RPMI7951 (cell line): ENCODE measurements around the gene CDH13. TPM values are rescaled to one million over a fixed set of nuclear protein-coding genes. Genes with fewer than 3 reads are reported as not detected.

Experiments
- DNase-seq: peaks from one replicate; pipeline ENCODE4 v3.0.0-alpha.2; 2012; ENCODE audit warnings: low read depth
- total RNA-seq: library from RNA; depleted of rRNA; stranded (reverse); fragments of >200 nt; shearing (Covaris generic); gene quantifications from 2 replicates; pipeline ENCODE4 v1.2.3, GENCODE V29; 2014

Gene CDH13
- total RNA-seq, 1 experiment from 2014 or later = 65.6 TPM

- DNase-seq = no peak
Observed at GRCh38 chr16:82841108-82841507, 214.3 kb downstream of the CDH13 start.

GRCh38 chr16:82843606-82844271 lies 217.0 kb downstream of the CDH13 start:
- DNase-seq = no peak

GRCh38 chr16:82845116-82845515 lies 218.3 kb downstream of the CDH13 start:
- DNase-seq = no peak

- peak; percentile 39 for DNase-seq
Observed at GRCh38 chr16:82846806-82847205, 220.0 kb downstream of the CDH13 start.

GRCh38 chr16:82848013-82848412 lies 221.2 kb downstream of the CDH13 start:
- DNase-seq = no peak

GRCh38 chr16:82852388-82853008 lies 225.7 kb downstream of the CDH13 start:
- DNase-seq = peak; percentile 53

GRCh38 chr16:82855471-82855870 lies 228.7 kb downstream of the CDH13 start:
- peak; percentile 84 for DNase-seq

GRCh38 chr16:82857693-82858365 lies 231.1 kb downstream of the CDH13 start:
- no peak for DNase-seq

- DNase-seq = no peak
Observed at GRCh38 chr16:82859662-82860061, 232.9 kb downstream of the CDH13 start.

GRCh38 chr16:82860071-82860470 lies 233.3 kb downstream of the CDH13 start:
- DNase-seq = no peak

- DNase-seq = no peak
Observed at GRCh38 chr16:82862057-82862456, 235.3 kb downstream of the CDH13 start.

GRCh38 chr16:82864332-82865040 lies 237.7 kb downstream of the CDH13 start:
- no peak for DNase-seq

- DNase-seq = no peak
Observed at GRCh38 chr16:82865412-82865811, 238.6 kb downstream of the CDH13 start.

- DNase-seq = peak; percentile 54
Observed at GRCh38 chr16:82867485-82867884, 240.7 kb downstream of the CDH13 start.

- DNase-seq = no peak
Observed at GRCh38 chr16:82874271-82874670, 247.5 kb downstream of the CDH13 start.

- no peak for DNase-seq
Observed at GRCh38 chr16:82874672-82875071, 247.9 kb downstream of the CDH13 start.

GRCh38 chr16:82876951-82877350 lies 250.2 kb downstream of the CDH13 start:
- no peak for DNase-seq

- no peak for DNase-seq
Observed at GRCh38 chr16:82878466-82878865, 251.7 kb downstream of the CDH13 start.

- no peak for DNase-seq
Observed at GRCh38 chr16:82880346-82880745, 253.6 kb downstream of the CDH13 start.

GRCh38 chr16:82881516-82881915 lies 254.7 kb downstream of the CDH13 start:
- DNase-seq = no peak

- DNase-seq = peak; percentile 73
Observed at GRCh38 chr16:82882226-82882625, 255.5 kb downstream of the CDH13 start.
